HG03097 (cell line): ENCODE measurements around the gene STX8.

Experiments used
- ATAC-seq: cut with Tn5 transposase; IDR thresholded peaks from one replicate; pipeline ENCODE4 v1.9.1; 2021; ENCODE audit not compliant: unreplicated experiment, low FRiP score

Gene STX8

DNA sequence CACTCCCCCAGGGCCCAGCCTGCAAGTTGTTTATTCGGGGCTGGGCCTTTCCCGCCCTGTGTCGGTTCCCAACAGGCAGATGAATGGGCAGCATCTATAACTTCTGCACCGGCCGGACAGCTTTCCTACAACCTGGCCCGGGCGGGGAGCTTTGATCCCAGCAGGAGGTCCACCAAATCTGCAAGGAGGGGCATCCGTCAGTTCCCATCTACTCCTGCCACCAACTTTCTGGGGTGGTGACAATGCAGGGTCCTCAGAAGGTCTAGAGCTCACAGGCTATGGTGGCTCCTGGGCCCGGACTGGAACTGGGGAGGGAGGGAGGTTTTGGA is 342.4 kb downstream of the STX8 start:
- ATAC-seq = no peak

DNA sequence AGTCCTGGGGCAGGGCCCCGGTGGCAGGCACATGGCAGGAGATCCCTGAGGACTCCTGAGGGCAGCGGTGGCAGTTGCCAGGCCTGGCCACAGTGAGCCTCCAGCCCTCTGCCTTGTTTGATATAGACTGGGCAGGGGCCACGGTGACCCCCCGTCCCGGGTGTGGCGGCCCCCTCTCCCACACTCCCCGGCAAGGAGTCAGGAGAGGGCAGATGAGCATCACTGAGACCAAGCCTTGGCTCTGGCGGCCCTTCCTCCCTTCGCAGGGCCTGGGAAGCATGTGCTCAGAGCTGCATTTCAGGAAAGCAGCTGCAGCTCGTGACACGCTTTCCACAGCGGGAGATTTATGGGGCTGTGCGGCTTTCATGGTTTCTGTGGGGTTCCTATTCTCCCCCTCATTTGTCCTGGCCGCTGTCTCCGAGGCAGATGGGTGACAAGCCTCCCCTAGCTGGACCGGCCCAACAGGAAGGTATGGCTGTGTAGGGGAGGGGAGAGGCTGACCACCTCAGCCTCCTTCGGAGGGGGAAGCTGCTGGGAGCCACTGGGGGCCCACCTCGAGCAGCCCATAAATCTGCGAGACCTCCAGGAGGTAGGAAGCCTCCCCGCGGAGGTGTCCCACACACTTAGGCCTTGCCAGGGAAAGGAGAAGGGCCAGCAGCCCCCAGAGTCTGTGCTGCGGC is 342.9 kb downstream of the STX8 start:
- no peak for ATAC-seq

DNA sequence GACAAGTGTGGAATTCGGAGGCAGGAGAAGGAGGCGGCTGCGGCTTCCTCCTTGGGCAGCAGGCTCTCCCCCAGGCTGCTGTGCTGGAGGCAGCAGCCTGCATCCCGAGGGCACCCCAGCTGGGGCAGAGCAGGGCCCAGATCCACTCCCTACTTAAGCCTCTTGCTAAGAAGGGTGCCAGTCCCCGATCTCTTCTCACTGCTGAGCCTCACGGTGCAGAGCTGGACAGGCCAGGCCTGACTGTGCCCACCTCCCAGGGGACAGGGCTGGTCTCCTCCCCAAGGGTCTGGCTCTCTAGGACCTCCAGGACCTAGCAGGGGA is 343.5 kb downstream of the STX8 start:
- ATAC-seq = no peak

DNA sequence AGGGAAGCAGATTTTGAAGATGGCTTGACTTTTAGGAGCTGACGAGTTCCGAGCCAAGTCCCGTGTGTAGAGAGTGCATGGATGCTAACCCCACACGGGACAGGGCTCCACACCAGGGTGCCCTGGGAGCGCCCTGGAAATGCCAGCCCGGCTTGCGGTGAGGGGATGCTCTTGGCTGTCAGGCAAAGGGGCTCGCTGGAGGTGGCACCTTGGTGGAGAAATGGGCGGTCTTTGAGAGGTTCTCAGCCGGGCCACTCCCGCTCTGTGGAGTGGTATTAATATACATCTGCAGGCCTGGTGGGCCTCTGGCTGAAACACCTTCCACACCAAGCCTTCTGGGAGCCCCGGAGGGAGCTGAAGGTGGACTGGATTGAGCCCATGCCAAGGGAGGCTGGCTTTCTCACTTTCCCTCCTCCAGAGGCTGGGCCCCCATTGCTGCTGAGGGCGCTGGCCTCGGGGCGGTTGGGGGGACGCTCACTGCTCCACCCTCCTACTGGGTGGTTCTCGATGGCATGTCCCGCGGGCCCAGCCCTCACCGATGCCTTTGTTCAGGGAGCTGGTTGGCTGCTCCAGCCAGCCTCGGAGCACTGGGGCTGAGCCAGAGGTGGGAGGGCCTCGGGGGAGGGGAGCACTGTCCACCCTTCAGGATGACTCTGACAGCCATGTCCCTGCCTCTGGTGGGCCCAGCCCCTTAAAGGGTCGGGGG is 344.0 kb downstream of the STX8 start:
- no peak for ATAC-seq

DNA sequence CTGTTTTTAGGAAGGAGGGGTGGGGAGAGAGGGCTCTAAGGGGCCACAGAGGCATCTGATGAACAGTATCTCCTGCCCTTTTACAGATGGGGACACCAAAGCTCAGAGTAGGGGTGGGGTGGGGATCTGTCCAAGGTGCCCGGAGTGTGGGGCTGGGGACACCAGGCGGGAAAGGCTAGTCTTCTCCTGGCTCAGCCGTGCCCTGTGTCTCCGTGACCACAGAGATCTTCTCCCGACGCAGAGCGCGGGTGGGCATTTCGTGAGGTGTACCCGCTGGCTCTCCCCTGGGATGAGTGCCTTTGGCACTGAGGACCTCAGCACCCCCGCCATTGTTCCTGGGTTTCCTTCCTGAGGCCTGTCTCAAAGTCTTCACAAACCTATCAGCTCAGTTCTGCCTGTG is 344.8 kb downstream of the STX8 start:
- no peak for ATAC-seq

DNA sequence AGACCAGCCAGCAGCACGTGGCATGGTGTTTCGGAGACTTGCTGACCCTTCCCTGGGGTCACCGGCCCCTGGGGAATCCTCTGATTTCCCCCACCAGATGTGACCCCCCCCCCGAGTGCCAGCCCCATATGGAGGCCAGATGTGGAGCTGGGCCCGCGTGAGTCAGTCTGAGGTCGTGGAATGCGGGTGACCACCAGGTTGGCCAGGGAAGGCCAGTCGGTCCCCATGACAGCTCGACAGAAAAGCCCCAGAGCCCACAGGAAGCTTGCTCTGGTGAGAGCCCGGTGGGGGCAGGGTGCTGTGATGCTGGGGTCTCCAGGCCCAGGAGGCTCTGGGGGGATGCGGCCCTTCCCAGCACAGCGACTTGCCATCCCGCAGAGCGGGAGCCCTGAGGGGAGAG is 345.3 kb downstream of the STX8 start:
- ATAC-seq = no peak

DNA sequence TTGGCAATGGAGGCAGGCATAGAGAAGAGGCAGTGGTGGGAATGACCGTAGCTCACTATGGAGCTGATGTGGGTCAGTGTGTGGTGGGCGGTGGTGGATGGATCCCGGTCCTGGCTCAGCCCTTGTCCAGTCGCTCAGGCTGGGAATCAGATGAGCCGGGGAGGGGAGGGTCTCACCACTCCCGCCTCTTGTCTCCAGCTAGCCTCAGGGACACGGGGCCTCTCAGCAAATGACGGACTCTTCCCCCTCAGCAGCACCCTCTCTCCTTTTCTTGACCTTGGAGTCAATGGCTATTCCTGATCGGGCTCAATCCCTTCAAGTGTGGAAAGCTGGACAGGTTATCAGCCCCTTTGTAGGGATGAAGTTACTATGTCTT is 345.8 kb downstream of the STX8 start:
- no peak for ATAC-seq

DNA sequence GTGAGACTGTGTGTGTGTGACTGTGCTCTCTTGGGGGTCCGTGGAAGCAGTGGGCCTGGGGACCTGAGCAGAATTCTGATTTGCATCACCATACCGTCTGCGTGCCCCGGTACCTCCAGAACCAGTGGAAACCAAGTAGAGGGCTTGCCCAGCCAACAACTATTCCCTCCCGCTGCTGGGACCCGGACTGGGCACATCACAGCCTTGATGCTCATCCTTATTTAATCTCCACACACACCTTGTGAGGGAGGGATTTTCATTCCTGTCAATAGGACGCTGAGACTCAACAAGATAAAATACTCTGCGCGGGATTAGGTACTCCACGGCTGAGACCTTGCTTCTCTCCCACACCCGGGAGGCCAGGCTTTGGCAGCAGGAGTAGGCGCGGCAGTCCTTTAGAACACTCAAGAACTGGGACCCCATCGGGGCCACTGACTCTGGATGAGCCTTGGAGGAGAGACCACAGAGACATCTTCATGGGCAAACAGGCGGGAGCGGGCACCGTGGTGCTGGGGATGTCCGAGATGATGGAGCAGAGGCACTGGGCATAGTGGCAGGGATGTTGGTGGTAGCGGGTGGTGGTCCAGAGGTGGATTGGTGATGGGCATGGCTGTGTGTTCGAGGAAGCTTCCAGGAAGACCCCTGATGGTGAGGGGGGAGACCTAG is 346.3 kb downstream of the STX8 start:
- no peak for ATAC-seq

DNA sequence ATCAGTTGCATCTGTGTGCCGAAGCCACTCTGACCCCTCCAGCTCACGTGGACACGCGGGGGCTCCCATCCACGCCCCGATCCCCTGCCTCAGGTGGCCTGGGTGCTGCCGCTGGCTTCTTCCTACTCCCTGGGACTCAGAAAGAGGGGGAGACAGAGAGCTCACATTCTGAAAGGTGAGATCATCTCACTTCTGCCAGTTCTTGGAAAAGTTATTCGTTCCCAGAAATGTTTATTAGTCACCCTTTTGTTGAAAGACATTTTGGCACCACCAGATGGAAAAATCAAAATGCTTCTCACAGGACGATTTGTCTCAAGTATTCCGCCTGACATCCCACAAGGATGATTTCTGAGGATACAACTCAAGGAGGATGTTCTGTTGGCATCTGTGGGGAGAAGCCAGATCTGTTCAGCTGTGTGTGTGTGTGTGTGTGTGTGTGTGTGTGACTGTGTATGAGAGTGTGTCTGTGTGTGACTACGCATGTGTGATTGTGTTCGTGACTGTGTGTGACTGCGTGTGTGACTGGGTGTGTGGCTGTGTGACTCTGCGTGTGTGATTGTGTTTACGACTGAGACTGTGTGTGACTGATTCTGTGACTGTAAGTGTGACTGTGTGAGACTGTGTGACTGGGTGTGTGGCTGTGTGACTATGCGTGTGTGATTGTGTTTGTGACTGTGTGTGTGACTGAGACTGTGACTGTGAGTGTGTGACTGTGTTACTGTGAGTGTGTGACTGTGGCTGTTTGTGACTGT is 347.0 kb downstream of the STX8 start:
- no peak for ATAC-seq

DNA sequence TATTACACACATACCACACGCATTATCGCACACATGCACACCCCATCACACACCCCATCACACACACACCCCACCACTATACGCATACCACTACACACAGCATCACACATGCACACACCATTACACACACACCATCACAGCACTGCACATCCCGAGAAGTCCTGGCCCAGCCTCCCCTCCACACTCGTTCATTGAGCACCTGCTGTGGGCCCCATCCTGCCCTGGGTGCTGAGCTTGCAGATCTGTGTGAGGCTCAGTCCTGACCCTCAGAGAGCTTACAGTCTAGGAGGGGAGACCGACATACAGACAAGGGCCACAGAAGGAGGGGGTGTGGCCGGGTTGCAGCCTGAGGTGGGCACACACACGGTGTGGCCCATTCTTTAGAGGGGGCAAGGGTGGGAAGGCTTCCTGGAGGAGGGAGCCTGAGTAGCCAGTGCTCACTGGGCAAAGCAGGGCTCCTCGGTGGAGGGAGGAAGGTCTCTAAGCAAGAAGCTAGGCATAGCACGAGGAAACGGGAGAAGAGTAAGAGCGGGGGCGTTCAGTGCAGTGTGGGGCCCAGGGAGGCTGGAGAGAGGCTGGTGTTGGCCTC is 347.7 kb downstream of the STX8 start:
- ATAC-seq = no peak

DNA sequence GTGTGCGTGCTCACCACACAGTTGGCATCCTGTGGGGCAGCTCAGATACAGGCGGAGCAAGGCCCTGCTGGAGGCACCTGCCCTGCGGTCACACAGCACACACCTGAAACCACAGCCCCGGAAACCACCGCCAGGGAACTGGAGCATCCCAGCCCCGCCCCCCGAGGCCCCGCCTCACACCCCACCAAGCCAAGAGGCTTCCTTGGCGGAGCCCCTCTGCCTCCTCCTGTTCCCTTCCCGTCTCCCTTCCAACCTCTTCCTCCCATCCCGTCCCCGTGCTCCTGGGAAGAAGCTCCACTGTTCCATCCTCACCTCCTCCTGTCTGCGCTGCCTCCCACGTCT is 348.9 kb downstream of the STX8 start:
- ATAC-seq = no peak

DNA sequence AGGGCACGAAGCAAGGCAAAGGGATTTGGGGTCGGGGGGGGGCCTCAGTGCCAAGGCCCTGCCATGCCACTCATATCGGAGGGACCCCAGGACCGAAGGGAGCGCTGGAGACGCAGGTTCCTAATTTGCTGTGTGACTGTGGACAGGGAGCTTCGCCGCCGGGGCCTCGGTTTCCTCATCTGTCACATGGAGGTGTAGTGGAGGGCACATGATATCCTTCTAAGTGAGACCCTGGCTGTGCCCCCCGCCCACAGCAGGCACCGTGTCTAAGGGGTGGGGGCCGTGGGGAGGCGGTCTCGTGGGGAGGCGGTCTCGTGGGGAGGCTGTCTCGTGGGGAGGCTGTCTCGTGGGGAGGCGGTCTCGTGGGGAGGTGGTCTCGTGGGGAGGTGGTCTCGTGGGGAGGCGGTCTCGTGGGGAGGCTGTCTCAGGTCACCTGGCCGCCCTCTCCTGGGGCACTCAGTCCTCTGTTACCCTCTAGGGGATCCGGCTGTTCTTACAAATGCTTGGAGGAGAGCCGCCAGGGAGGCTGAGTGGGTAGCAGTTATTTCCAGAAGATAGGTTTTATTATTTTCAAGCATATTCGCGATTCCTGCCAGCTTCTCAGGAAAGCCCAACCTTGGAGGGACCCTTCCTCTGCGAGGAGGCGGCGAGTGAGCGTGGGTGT is 349.4 kb downstream of the STX8 start:
- no peak for ATAC-seq

DNA sequence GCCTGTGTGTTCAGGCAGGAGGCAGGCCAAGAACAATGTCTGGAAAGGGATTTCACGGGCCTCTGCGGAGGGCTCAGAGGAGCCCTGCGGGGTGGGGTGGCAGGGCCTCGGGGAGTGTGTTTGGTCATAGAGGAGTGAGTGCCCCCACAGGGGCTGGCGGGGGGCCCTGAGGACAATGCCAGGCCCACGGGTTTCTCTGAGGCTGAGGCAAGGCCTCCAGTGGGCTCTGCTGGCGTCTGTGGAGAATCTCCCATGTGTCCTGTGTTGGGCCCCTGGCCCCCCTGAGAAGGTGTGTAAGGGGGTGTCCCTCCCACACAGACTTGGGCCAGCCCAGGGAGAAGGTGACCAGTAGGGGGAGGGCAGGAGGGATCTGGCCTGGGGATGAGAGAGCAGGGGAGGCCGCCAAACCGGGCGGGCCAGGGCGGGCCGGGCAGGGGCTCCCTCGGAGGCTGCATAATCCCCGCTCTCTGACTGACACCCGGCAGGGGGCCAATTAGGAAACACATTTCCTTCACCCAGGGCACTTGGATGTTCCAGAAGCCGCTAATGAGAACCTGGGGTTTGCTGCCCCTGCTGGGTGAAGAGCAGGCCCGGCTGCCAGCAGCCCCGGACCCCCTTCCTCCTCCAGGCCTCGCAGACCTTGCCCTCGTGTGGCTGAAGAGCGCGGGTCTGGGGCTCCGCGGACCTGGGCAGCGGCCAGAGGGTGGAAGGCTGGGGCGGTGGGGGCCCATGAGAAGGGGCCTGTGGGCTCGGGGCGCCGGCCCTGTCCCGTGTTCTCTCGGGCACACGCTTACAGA is 350.1 kb downstream of the STX8 start:
- no peak for ATAC-seq

DNA sequence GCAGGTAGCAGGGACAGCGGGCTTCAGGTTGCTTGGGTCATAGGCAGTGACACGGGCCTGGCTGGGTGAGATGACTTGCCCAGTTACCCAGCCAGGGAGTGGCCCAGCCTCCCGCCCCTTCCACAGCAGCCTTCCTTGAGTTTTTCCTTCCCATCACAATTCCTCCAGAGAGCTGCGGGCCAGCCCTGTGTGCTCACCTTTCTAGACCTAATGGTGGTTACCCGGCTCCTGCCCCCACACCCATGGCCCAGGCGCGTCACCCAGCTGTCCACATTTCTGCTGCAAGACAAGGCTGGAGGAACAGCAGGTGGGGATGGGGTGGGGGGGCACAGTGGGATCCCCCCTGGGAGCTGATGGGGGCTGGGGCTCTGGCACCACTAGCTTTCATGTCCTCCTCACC is 351.1 kb downstream of the STX8 start:
- ATAC-seq = no peak

DNA sequence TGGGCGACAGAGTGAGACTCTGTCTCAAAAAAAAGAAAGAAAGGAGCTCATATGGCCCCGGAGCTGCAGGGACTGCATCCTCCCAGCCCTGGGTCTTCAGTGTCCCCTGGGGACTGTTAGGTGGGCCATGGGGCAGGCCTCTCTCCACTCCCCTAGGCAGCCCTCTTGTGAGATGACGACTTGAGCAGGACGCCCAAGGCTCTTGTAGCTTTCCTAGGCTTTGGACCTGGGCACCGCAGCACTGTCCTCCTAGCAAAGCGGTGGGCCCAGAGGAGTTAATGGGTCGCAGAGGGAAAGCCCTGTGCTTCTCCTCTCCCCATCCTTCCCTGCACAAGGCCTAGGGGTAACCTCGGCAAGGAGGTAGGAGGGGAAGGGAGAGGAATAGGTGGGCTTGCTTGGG is 352.1 kb downstream of the STX8 start:
- no peak for ATAC-seq

DNA sequence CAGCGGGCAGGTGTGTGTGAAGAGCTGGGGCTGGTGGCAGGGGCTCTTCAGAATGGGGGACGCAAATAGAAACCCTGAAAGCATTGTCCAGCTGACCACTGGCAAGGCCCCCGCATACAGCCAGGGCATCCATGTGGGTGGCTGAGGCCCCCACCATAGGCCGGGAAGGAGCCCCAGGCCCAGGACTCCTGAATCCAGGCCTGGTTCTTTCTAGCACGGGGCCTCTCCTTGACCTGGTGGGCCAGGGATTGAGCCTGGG is 353.8 kb downstream of the STX8 start:
- no peak for ATAC-seq

DNA sequence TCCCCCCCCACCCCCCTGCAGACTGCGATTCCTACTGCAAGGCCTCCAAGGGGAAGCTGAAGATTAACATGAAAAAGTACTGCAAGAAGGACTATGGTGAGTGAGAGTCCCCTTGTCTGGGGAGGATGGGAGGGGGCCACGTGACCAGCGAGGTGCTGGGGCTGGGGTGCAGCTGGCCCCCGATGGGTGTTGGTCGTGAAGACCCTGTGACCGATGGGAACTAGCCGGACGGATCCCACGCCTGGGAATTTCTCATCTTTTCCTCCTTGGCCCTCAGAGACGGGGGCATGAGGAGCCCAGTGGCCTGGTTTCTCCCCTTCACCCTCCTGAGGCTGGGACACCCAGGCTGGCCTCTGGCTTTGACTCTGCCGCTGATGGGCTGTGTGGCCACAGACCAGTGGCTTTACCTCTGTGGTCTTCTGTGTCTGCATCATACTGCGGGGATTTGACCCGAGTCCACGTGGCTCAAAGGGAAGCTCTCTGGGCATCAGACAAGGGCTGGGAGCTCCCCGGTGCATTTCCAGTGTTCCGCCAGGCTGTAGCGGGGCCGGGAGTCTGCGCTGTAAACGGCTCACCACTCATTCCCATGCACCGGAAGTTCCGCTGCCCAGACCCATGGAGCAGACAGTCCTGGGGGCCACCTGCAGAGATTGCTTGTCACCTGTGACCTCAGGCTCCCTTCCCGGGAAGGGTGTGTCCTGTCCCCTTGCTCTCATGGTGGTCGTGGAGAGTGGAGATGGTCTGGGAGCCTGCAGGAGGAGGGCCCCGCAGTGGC is 354.3 kb downstream of the STX8 start:
- no peak for ATAC-seq

DNA sequence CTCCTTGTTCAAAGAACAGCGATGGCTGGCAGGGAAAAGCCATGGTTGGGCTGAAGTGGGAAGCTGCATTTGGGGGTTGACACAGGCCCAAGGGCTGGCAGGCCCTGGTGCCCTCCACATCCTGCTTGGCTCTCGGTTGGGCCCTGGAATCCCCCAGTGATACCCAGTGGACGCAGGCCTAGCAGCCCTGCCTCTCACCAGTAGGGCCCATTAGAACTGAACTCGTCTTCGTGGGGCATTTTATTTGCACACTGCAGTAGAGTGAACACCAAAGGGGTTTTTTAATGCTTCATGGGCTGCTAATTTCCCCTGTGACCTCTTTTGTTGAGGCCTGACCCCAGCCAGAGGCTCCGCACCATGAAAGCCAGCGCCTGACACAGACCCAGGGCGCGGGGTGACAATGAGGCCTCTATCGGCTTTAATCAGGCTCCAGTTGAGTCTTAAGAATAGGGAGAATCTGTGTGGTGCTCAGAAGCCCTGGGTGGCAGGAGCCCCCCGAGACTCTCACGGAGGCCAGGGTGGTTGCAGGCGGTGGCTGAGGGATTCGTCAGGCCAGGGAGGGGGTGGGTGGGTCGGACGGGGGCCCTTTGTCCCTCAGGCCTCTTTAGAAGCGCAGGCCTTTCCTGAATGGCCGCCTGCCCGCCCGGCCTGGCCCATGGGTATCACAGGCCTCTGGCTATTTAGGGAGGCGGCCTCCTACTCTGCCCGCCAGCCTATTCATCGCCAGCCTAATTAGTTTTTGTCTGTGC is 355.0 kb downstream of the STX8 start:
- no peak for ATAC-seq
